HepG2 (cell line): Measurements from ENCODE around the gene RBM23. TPM values are rescaled to one million over a fixed set of nuclear protein-coding genes. Genes with fewer than 3 reads are reported as not detected.

ENCODE experiments used
- ARID5B ChIP-seq: IDR thresholded peaks from 2 replicates; pipeline ENCODE4 v1.4.0; 2020; ENCODE audit warnings: mild to moderate bottlenecking, missing genetic modification reagents
- CEBPB ChIP-seq: IDR thresholded peaks from 2 replicates; pipeline ENCODE4 v1.6.1; 2011; ENCODE audit warnings: low read depth, low read length, improper control_type of control experiment, borderline replicate concordance
- MATR3 ChIP-seq: sonication (generic); formaldehyde crosslinking; IDR thresholded peaks from 2 replicates; pipeline ENCODE4 v1.4.0; 2020; ENCODE audit warnings: missing genetic modification reagents
- MTA1 ChIP-seq: sonication (generic); formaldehyde crosslinking; IDR thresholded peaks from 2 replicates; pipeline ENCODE4 v1.4.0; 2020; ENCODE audit warnings: missing genetic modification reagents, mild to moderate bottlenecking, borderline replicate concordance
- RXRA ChIP-seq: sonication (generic); formaldehyde crosslinking; IDR thresholded peaks from 2 replicates; pipeline ENCODE4 v1.5.1; 2020; ENCODE audit warnings: missing genetic modification reagents
- TBL1XR1 ChIP-seq: fragments of 150-350 bp; IDR thresholded peaks from 2 replicates; pipeline ENCODE4 v1.6.1; 2014; ENCODE audit warnings: borderline replicate concordance, low read length; ENCODE audit not compliant: partially characterized antibody
- ZBTB46 ChIP-seq: sonication (generic); formaldehyde crosslinking; IDR thresholded peaks from 2 replicates; pipeline ENCODE4 v1.4.0; 2020; ENCODE audit warnings: mild to moderate bottlenecking, missing genetic modification reagents, borderline replicate concordance
- ZEB1 ChIP-seq: IDR thresholded peaks from 2 replicates; pipeline ENCODE4 v1.6.1; 2012; ENCODE audit warnings: mild to moderate bottlenecking, low read depth, inconsistent platforms; ENCODE audit not compliant: insufficient replicate concordance
- ZNF136 ChIP-seq: sonication (generic); formaldehyde crosslinking; IDR thresholded peaks from 2 replicates; pipeline ENCODE4 v1.8.1; 2022; ENCODE audit warnings: low read depth, mild to moderate bottlenecking, moderate library complexity, missing genetic modification reagents
- ZNF20 ChIP-seq: sonication (generic); formaldehyde crosslinking; IDR thresholded peaks from 2 replicates; pipeline ENCODE4 v1.4.0; 2020; ENCODE audit warnings: mild to moderate bottlenecking, moderate library complexity, missing genetic modification reagents
- ZNF274 ChIP-seq: sonication (generic); formaldehyde crosslinking; IDR thresholded peaks from 2 replicates; pipeline ENCODE4 v1.5.1; 2020; ENCODE audit warnings: mild to moderate bottlenecking, missing genetic modification reagents
- ZNF317 ChIP-seq: sonication (generic); formaldehyde crosslinking; IDR thresholded peaks from 2 replicates; pipeline ENCODE4 v1.5.0; 2020; ENCODE audit warnings: mild to moderate bottlenecking, missing genetic modification reagents
- ZNF646 ChIP-seq: sonication (generic); formaldehyde crosslinking; IDR thresholded peaks from 2 replicates; pipeline ENCODE4 v1.9.0; 2021; ENCODE audit warnings: mild to moderate bottlenecking, missing genetic modification reagents
- ZUFSP ChIP-seq: sonication (generic); formaldehyde crosslinking; IDR thresholded peaks from 2 replicates; pipeline ENCODE4 v1.9.0; 2021; ENCODE audit warnings: missing genetic modification reagents, mild to moderate bottlenecking, borderline replicate concordance
- polyA plus RNA-seq, 8 experiments: library from polyadenylated mRNA; depleted of rRNA in 3 of 8; stranded (reverse) in 7 of 8; unstranded in 1 of 8; fragments of >200 nt; fragmentation: Illumina TruSeq in 4 of 8; extraction: Trizol in 4 of 8; gene quantifications; 2 replicates each; pipeline versions ENCODE4 v1.2.1 to v1.2.3, GENCODE V29; 2011 to 2016; ENCODE audit warnings: low read depth in 4 of 8, missing spikeins in 1 of 8, mixed read lengths in 1 of 8; ENCODE audit not compliant: insufficient read depth in 1 of 8
- total RNA-seq, 5 experiments: library from RNA; depleted of rRNA; stranded (reverse); fragments of >200 nt; fragmentation: Illumina TruSeq; extraction: Trizol; gene quantifications; 2 replicates each; pipeline ENCODE4 v1.2.3, GENCODE V29; 2016; ENCODE audit warnings: low read depth in 1 of 5

The RBM23 gene
- total and polyA plus RNA-seq, 2 of the 13 experiments (the other 11 are each of a cell fraction or from before 2014, with no cell fraction given), result 1.5 to 2.1 TPM

- TF ChIP-seq ARID5B (CRISPR knock-in tag) (no peak), RXRA (CRISPR knock-in tag) (no peak), ZNF317 (peak; percentile 95), CEBPB (no peak), ZUFSP (CRISPR knock-in tag) (no peak), ZEB1 (no peak), ZBTB46 (no peak), TBL1XR1 (no peak), MATR3 (no peak), ZNF20 (CRISPR knock-in tag) (no peak), MTA1 (no peak), ZNF274 (CRISPR knock-in tag) (no peak), ZNF136 (CRISPR knock-in tag) (no peak), ZNF646 (0 out of 2 replicates have a peak, but pooled peaks have one; percentile 41)
These were observed 35.6 kb downstream of the RBM23 start, which contains the start of gene REM2 (continued) for GRCh38 chr14:22883173-22883976.
